Neural crest cell (in vitro differentiated cells): ENCODE results near the gene TGM2. TPM values are rescaled to one million over a fixed set of nuclear protein-coding genes. Genes with fewer than 3 reads are reported as not detected.

Source experiments
- DNase-seq: peaks from one replicate; pipeline ENCODE4 v3.0.0; 2021; ENCODE audit warnings: low read depth, mixed read lengths, low spot score
- H3K27ac Mint-ChIP-seq: one replicate; pipeline ENCODE4 v1.8.0; 2021; ENCODE audit warnings: mild to moderate bottlenecking, mixed read lengths; ENCODE audit not compliant: unreplicated experiment
- H3K27me3 Mint-ChIP-seq: 2 replicates; pipeline ENCODE4 v1.8.0; 2021; ENCODE audit warnings: low read depth, mild to moderate bottlenecking, mixed read lengths
- H3K36me3 Mint-ChIP-seq: 2 replicates; pipeline ENCODE4 v1.8.0; 2021; ENCODE audit warnings: low read depth, mild to moderate bottlenecking, mixed read lengths
- H3K4me1 Mint-ChIP-seq: 2 replicates; pipeline ENCODE4 v1.8.0; 2021; ENCODE audit warnings: mixed read lengths
- H3K4me3 Mint-ChIP-seq: one replicate; pipeline ENCODE4 v1.8.0; 2021; ENCODE audit warnings: mild to moderate bottlenecking, mixed read lengths
- H3K9me3 Mint-ChIP-seq: 2 replicates; pipeline ENCODE4 v1.8.0; 2021; ENCODE audit warnings: mixed read lengths
- total RNA-seq: library from RNA; stranded (reverse); gene quantifications from 2 replicates; pipeline ENCODE4 v1.2.1, GENCODE V29; 2021
- TF ChIP-seq, protein P1 (sequence below): fragments of 200-600 bp; sonication (generic); conservative IDR thresholded peaks from 2 replicates; pipeline ENCODE4 v1.5.0; 2021; ENCODE audit warnings: antibody characterized with exemption, mild to moderate bottlenecking

TGM2 gene
- total RNA-seq, 1 donor from 2014 or later: 1.4 TPM

DNA sequence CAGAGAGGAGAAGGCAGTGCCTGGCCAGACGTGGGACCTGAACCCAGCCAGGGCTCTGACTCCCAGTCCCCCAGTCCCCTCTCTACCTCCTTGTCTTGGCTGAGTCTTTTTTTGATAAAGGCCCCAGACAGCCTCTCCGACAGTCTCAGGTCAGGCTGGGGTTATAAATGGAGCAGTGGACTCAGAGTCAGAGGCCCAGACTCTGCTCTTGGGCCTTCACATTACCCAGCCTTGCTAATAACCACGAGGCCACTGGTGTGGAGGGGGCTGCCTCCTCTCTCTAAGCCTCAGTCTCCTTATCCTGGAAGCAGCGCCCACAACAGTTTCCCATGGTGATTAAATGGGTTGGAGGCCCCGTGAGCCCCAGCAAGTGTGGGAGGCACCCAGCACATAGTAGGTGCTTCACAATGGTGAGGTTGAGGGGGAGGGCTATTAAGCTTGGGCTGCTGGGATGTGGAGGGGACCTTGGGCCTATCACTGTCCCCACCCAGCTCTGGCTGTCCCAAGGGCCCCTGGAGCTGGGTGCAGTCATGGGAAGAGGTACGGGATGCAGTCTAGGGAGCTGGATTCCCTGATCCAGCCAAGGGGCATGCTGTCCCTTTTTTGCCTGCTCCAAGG, 35.7 kb downstream of the TGM2 start:
- no peak overlapping the region for H3K4me3 Mint-ChIP-seq
- peak overlapping the region; percentile 43 for H3K27ac Mint-ChIP-seq
- TF ChIP-seq, protein P1, sequence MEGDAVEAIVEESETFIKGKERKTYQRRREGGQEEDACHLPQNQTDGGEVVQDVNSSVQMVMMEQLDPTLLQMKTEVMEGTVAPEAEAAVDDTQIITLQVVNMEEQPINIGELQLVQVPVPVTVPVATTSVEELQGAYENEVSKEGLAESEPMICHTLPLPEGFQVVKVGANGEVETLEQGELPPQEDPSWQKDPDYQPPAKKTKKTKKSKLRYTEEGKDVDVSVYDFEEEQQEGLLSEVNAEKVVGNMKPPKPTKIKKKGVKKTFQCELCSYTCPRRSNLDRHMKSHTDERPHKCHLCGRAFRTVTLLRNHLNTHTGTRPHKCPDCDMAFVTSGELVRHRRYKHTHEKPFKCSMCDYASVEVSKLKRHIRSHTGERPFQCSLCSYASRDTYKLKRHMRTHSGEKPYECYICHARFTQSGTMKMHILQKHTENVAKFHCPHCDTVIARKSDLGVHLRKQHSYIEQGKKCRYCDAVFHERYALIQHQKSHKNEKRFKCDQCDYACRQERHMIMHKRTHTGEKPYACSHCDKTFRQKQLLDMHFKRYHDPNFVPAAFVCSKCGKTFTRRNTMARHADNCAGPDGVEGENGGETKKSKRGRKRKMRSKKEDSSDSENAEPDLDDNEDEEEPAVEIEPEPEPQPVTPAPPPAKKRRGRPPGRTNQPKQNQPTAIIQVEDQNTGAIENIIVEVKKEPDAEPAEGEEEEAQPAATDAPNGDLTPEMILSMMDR: no peak
- no peak for DNase-seq
- H3K36me3 Mint-ChIP-seq: no peaks in the 10 kb centered on the region
- H3K27me3 Mint-ChIP-seq: no peaks in the 10 kb centered on the region
- no peaks in the 10 kb centered on the region for H3K9me3 Mint-ChIP-seq
- H3K4me1 Mint-ChIP-seq: peaks cover 24% of the 10 kb centered on the region

DNA sequence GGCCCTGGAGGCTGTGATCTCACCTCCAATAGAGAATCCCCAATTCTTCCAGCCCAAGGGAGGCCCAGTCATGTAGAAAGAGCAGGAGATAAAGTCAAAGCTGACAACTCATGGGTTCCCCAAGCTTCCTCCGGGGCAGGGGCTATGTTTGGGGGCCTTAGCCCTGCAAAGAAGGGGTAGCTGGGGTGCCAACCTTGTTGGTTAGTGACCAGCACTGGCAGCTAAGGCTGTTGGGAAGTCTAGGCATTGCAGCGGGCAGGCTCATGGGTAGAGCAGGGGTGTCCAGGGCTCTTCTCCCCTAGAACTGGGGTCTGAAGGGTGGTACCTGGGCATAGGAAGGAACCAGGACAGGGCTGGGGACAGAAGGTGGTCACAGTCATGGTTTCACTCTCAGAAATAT, 36.4 kb downstream of the TGM2 start:
- Mint-ChIP-seq H3K36me3 (no peaks in the 10 kb centered on the region), H3K4me1 (peaks cover 17% of the 10 kb centered on the region), H3K27me3 (no peaks in the 10 kb centered on the region), H3K4me3 (no peak overlapping the region), H3K27ac (no peak overlapping the region), H3K9me3 (no peaks in the 10 kb centered on the region)
- TF ChIP-seq, protein P1: no peak
- no peak for DNase-seq

DNA sequence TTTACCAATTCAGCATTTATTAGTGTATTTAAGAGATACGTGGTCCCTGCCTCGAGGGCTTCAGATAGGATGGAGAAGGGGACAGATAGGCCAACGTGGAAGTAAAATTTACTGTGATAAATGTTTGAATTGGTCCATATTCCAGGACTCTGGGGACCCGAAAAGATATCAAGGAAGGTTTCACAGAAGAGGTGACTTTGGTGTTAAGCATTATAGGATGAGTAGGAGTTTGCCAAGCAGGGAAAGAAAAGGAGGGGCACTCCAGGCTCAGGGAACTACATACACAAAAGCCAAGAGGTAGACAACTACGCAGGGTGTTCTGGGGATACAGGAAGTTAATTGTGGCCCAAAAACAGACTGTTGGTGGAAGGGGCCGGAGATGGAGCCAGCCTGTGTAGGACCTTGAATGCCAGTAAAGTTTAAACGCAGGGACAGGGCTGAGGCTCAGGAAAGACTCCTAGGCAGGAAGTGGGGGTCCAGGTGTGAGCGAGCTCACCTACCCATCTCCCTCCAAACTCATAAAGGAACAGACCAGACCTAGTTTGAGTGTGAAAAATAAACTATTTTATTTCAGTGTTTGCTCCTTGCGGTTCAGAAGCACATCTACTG, 37.0 kb downstream of the TGM2 start:
- H3K27ac Mint-ChIP-seq: no peak overlapping the region
- no peaks in the 10 kb centered on the region for H3K36me3 Mint-ChIP-seq

DNA sequence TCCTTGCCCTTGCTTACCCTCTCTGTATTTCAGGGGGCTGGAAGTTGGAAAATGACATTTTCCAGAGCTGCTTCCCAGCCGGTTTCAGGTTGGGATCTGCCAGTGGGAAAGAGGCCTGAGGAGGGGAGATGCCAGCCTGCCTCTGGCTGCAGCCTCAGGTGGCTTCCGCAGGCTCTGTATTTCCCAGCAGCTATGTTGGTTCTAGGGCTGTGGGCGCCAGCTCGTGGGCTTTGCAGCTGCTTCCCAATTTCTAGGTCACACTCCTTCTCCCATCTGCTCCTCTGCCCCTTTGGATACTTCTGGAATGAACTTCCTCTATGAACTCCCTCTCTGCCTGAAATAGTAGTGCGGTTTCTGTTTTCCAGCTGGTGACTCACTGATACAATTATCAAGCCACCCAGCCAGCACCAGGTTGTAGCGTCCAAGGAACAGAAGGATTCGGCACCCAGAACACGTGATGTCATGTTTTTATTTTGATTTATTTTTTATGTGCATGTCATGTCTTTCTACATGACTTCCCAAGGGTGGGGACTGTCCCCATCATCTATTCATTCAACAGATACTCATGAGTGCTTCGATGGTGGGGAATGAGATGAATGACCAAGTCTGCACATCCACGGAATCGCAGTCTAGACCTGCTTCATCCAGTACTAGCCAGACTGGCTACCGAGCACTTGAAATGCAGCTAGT, 38.0 kb downstream of the TGM2 start:
- no peak for DNase-seq

More for the DNA sequence above, 37.0 kb downstream of the TGM2 start:
- no peaks in the 10 kb centered on the region for H3K9me3 Mint-ChIP-seq
- TF ChIP-seq, protein P1: no peak
- peaks cover 20% of the 10 kb centered on the region for H3K4me1 Mint-ChIP-seq
- no peak overlapping the region for H3K4me3 Mint-ChIP-seq
- no peak for DNase-seq
- no peaks in the 10 kb centered on the region for H3K27me3 Mint-ChIP-seq

DNA sequence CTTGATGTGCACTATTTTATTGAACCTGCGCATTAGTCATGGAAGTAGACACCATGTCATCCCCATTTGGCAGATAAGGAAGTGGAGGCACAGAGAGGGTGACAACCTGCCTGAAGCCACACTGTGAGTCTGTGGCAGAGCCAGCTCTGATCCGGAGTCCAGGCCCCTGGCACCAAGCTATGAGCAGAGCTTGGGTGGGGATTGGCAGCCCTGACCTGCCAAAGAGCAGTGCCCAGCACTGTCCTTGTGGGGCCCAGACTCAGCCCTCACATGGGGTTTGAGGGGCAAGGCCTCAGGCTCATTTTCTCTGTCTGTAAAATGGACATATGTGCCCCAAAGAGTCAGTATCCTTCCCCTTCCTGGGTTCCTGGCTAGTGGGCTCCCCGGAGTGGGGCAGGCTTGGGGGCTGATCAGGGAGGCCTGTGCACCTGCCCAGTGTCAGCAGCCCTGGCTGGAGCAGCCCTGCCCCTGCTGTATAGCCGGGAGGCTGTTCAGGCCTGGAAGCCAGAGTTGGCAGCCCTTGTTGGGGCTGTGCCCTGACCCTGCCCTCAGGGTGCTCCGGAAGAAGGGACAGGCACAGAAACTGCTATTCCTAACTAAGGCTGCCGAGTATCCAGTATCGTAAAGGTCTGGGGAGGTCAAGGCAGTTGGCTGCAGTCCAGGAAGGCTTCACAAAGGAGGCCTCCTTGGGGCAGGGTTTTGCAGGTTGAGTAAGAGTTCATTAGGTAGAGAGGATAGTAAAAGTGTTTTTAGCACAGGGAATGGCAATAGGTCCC, 38.7 kb downstream of the TGM2 start:
- DNase-seq: no peak
- Mint-ChIP-seq H3K4me1 (peaks cover 18% of the 10 kb centered on the region), H3K9me3 (no peaks in the 10 kb centered on the region), H3K27me3 (no peaks in the 10 kb centered on the region), H3K36me3 (no peaks in the 10 kb centered on the region), H3K4me3 (no peak overlapping the region), H3K27ac (no peak overlapping the region)
- TF ChIP-seq, protein P1: no peak

More for the DNA sequence above, 38.0 kb downstream of the TGM2 start:
- H3K9me3 Mint-ChIP-seq: no peaks in the 10 kb centered on the region
- TF ChIP-seq, protein P1: no peak
- H3K27ac Mint-ChIP-seq: no peak overlapping the region
- no peaks in the 10 kb centered on the region for H3K36me3 Mint-ChIP-seq
- no peaks in the 10 kb centered on the region for H3K27me3 Mint-ChIP-seq
- H3K4me1 Mint-ChIP-seq: peaks cover 23% of the 10 kb centered on the region
- no peak overlapping the region for H3K4me3 Mint-ChIP-seq
